Nephron progenitor cell (in vitro differentiated cells): ENCODE measurements around the gene GFOD2.
A peak's percentile ranks its signal among the peaks of the same experiment; 100 is the strongest.

Source experiments
- DNase-seq: peaks from one replicate; pipeline ENCODE4 v3.0.0; 2021
- H3K27ac Mint-ChIP-seq: 2 replicates; pipeline ENCODE4 v1.8.0; 2021; ENCODE audit warnings: mild to moderate bottlenecking, moderate library complexity, mixed read lengths
- H3K27me3 Mint-ChIP-seq: 2 replicates; pipeline ENCODE4 v1.8.0; 2021; ENCODE audit warnings: mild to moderate bottlenecking, low read depth, mixed read lengths; ENCODE audit not compliant: poor library complexity
- H3K36me3 Mint-ChIP-seq: 2 replicates; pipeline ENCODE4 v1.8.0; 2021; ENCODE audit warnings: low read depth, mixed read lengths
- H3K4me1 Mint-ChIP-seq: 2 replicates; pipeline ENCODE4 v1.8.0; 2021; ENCODE audit warnings: mixed read lengths
- H3K4me3 Mint-ChIP-seq: 2 replicates; pipeline ENCODE4 v1.8.0; 2021; ENCODE audit warnings: mild to moderate bottlenecking, moderate library complexity, mixed read lengths
- H3K9me3 Mint-ChIP-seq: 2 replicates; pipeline ENCODE4 v1.8.0; 2021; ENCODE audit warnings: mild to moderate bottlenecking, moderate library complexity, mixed read lengths
- TF ChIP-seq, protein P1 (sequence below): fragments of 200-600 bp; sonication (generic); IDR thresholded peaks from 2 replicates; pipeline ENCODE4 v1.5.0; 2021; ENCODE audit warnings: antibody characterized with exemption

Gene GFOD2

GRCh38 chr16:67731071-67731752, 12.1 kb upstream of the GFOD2 start:
- Mint-ChIP-seq H3K36me3 (peaks cover 21% of the 10 kb centered on the region), H3K27me3 (no peaks in the 10 kb centered on the region), H3K4me1 (no peaks in the 10 kb centered on the region), H3K9me3 (no peaks in the 10 kb centered on the region), H3K4me3 (no peak overlapping the region), H3K27ac (no peak overlapping the region)
- DNase-seq, result no peak
- TF ChIP-seq, protein P1, sequence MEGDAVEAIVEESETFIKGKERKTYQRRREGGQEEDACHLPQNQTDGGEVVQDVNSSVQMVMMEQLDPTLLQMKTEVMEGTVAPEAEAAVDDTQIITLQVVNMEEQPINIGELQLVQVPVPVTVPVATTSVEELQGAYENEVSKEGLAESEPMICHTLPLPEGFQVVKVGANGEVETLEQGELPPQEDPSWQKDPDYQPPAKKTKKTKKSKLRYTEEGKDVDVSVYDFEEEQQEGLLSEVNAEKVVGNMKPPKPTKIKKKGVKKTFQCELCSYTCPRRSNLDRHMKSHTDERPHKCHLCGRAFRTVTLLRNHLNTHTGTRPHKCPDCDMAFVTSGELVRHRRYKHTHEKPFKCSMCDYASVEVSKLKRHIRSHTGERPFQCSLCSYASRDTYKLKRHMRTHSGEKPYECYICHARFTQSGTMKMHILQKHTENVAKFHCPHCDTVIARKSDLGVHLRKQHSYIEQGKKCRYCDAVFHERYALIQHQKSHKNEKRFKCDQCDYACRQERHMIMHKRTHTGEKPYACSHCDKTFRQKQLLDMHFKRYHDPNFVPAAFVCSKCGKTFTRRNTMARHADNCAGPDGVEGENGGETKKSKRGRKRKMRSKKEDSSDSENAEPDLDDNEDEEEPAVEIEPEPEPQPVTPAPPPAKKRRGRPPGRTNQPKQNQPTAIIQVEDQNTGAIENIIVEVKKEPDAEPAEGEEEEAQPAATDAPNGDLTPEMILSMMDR, result no peak

DNA sequence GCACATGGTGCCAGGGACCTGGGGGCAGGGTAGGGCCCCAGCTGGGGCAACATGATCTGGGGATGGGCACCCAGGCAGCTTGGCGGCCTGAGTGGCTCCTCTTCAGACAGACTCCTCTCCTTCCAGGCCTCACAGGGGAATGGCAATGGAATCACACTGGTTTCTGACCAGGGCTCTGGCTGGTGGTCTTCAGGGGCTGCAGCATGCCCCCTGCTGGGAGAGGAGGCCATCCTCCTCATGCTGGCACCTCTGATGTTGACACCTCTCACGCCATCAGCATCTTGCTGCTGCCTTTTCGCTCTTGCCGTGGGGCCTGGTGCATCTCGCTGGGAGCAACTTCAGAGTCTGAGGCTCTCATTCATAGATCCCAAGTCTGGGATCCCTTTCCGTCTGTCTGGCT, 11.2 kb upstream of the GFOD2 start:
- no peaks in the 10 kb centered on the region for H3K9me3 Mint-ChIP-seq
- peaks cover 21% of the 10 kb centered on the region for H3K36me3 Mint-ChIP-seq
- H3K27me3 Mint-ChIP-seq, result no peaks in the 10 kb centered on the region
- no peak for DNase-seq
- TF ChIP-seq, protein P1, result no peak
- no peak overlapping the region for H3K4me3 Mint-ChIP-seq
- H3K4me1 Mint-ChIP-seq, result no peaks in the 10 kb centered on the region
- H3K27ac Mint-ChIP-seq, result peak overlapping the region; percentile 47

DNA sequence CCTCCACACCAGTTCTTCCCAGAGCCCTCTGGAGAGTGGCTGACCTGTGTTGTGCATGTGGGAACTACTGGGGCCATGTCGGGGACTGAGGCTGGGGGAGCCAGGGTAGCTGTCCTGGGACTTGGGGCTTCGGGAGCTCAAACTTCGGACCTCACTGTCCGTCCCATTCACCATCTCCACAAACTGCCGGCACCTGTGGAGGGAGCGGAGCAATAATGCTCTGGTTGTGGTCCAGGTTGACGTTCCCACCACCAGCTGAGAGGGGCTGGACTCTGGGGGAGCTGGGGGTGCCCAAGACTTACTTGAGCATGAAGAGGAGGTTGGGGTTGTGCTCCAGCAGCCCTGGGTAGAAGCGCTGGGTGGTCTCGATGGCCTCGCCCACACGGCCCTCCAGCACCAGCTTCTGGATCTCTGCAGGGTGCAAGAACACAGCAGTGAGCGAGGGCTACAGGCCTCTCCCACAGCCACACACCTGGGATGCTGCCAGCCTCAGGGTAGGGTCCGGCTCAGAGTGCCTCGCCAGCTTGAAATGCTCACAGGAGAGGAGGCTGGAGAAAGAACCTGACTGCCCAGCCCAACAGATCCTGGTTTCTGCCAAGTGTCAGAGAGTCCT, 10.6 kb upstream of the GFOD2 start:
- Mint-ChIP-seq H3K9me3 (no peaks in the 10 kb centered on the region), H3K27ac (no peak overlapping the region), H3K4me1 (no peaks in the 10 kb centered on the region), H3K36me3 (peaks cover 21% of the 10 kb centered on the region), H3K27me3 (no peaks in the 10 kb centered on the region), H3K4me3 (no peak overlapping the region)
- no peak for DNase-seq
- TF ChIP-seq, protein P1, result no peak

DNA sequence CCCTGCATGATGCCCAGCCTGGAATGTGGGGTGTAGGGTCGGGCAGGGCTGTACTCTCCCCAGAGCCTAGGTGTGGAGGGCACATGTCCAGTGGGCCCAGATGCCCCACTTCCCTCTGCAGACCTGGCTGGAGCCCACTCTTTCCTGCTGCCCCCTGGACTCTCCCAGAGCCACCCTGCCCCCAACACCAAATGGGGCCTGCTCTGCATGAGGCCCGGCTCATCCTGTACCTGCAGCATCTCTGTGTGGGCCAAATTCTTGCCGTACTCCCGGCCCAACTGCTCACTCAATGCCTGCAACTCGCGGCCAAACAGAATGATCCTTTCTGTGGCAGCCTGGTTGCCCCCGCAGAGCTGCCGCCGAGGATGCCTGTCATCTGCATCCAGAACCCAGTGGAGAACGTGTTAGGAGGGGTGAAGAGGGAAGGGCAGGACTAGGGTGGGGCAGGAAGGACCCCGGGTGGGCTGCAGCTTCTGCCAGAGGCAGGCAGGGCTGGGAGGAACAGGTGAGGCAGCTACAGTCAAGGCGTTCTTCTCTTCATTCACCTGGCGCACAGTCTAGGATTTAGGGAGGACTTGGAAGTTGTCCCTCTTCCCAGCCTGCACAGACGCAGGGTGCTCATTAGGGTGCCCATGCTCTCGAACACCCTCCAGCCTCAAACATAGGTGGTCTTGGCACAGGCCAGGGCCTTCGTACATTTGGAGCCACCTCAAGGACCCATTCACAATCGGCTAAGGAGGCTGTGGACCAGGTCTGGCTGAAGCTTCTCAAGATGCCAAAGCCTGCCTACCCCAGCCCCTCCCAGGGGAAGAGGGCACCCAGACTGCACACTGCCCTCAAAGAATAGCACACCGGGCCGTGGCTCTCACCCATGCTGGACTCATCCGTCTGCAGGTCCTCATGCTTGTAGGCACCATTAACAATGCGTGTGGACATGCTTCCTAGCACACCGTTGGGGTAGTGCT, 8.7 kb upstream of the GFOD2 start:
- Mint-ChIP-seq H3K27ac (no peak overlapping the region), H3K27me3 (peaks cover 2% of the 10 kb centered on the region), H3K36me3 (peaks cover 21% of the 10 kb centered on the region), H3K4me3 (no peak overlapping the region), H3K4me1 (no peaks in the 10 kb centered on the region), H3K9me3 (no peaks in the 10 kb centered on the region)
- TF ChIP-seq, protein P1, result no peak
- no peak for DNase-seq

- TF ChIP-seq, protein P1, result no peak
- Mint-ChIP-seq H3K4me1 (no peaks in the 10 kb centered on the region), H3K4me3 (no peak overlapping the region), H3K27ac (no peak overlapping the region), H3K27me3 (peaks cover 2% of the 10 kb centered on the region), H3K36me3 (peaks cover 21% of the 10 kb centered on the region), H3K9me3 (no peaks in the 10 kb centered on the region)
- DNase-seq, result no peak
Measured at GRCh38 chr16:67726106-67727034, 7.3 kb upstream of the GFOD2 start.
